Measurements from ENCODE around the gene MADCAM1. TPM values are rescaled to one million over a fixed set of nuclear protein-coding genes. Genes with fewer than 3 reads are reported as not detected.

MADCAM1 gene
- 0.47 and 1.0 TPM in 2 replicates for total RNA-seq (2013; cell fraction: nucleolus; rRNA removed)
- total RNA-seq (2014; rRNA removed) (not detected in 2 replicates), total RNA-seq (2014; rRNA removed; fragmentation: Illumina TruSeq; extraction: Trizol) (not detected in 2 replicates), total RNA-seq (2021) (0.16 and 0.31 TPM in 2 replicates), polyA plus RNA-seq (2011; rRNA removed) (not detected in 2 replicates), polyA plus RNA-seq (2014; fragmentation: Illumina TruSeq; extraction: Trizol) (0.06 TPM in 1 of 2 replicates, not detected in the other), polyA plus RNA-seq (2014; fragmentation: Nextera tagmentation; extraction: Ambion mirVana) (not detected), polyA plus RNA-seq (2014; rRNA removed) (0.19 and 0.24 TPM in 2 replicates), polyA plus RNA-seq (2016; fragmentation: Nextera tagmentation; extraction: Ambion mirVana) (under 1 TPM; 0.31 to 0.32 TPM), polyA minus RNA-seq (2011; rRNA and poly(A)+ RNA removed) (0.21 TPM in 1 of 2 replicates, not detected in the other), Bru-seq, nascent RNA (percentile 25 among the genes with signal in this experiment), BruChase-seq, experiment 1, labeled RNA remaining after a 6-hour chase (percentile 10 among the genes with signal in this experiment), BruChase-seq, experiment 2, labeled RNA remaining after a 2-hour chase (percentile 12 among the genes with signal in this experiment)
- 0.14 TPM for polyA plus RNA-seq (2011; ENCODE audit: low read depth)
- polyA plus RNA-seq (2011; cell fraction: cytosol; rRNA removed): 0.28 TPM in 1 of 2 replicates, not detected in the other
- polyA plus RNA-seq (2011; cell fraction: nucleus; rRNA removed): 1.3 and 1.4 TPM in 2 replicates
- polyA plus RNA-seq (2012): 0.62 and 0.76 TPM in 2 replicates
- polyA minus RNA-seq (2011; cell fraction: cytosol; rRNA and poly(A)+ RNA removed): not detected in 2 replicates
- 0.36 and 0.57 TPM in 2 replicates for polyA minus RNA-seq (2011; cell fraction: nucleus; rRNA and poly(A)+ RNA removed)
- long read RNA-seq, experiment 1: 0 reads
- long read RNA-seq, experiment 2: 0 reads

DNA sequence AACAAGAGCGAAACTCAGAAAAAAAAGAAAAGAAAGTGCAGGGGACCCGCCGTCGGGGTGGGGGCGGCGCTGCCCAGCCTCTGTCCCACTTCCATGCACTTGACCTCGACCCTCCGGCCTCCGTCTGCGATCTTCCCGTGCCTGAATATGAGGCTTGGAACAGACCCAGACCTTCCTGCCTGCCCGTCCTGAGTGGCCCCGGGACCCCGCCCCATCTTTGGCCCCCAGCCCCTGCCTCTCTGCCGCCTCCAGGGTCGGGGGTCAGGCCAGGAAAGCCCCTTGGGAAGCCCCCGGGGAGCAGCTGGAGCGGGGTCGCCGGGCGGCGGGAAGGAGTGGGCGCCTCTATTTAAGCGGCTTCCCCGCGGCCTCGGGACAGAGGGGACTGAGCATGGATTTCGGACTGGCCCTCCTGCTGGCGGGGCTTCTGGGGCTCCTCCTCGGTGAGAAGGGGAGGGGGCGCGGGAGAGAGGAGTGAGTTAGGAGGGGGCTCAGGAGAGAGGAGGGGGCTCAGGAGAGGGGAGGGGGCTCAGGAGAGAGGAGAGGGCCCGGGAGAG is at the start of gene MADCAM1:
TSS of gene MADCAM1 (plus strand) at position 375 of the 554 bp plus-strand sequence. CDS start at position 389, 14 bp downstream.
- no peak for FAIRE-seq
- H3K9me3 ChIP-seq (replicated peaks; ENCODE audit: control insufficient read depth, insufficient read depth, low read length): no peaks in the 10 kb centered on the region; the same call in 2 of the 3 replicates
- DNase-seq (ENCODE audit: low read depth, low spot score): no peak
- no peaks in the 10 kb centered on the region; a peak in 1 of 4 replicates for H3K27me3 ChIP-seq (replicated peaks in 1 of 2; ENCODE audit: control insufficient read depth in 2 of 2, insufficient read depth in 2 of 2, low read length in 1 of 2)
- WGBS (ENCODE audit: insufficient coverage, insufficient replicate concordance, low lambda C conversion rate, missing lambda C conversion rate): 15% methylated on average over 24 of the region's 33 CpGs
- ChIA-PET RAD21 (ENCODE audit: unreplicated experiment) (no interaction called here), POLR2A (no interaction called here), SMC1A (ENCODE audit: uncharacterized antibody, unreplicated experiment) (interaction anchor here (0.6 kb wide), 1 partner anchor 14 kb away, joined by 3 read pairs; no protein-coding TSS in a partner anchor), CTCF (interaction anchor here (1.3 to 2.8 kb wide), 2 partner anchors 9 to 10 kb away, joined by 4 to 12 read pairs; no protein-coding TSS in a partner anchor)
- no peaks in the 10 kb centered on the region for H4K20me1 ChIP-seq (ENCODE audit: control insufficient read depth, insufficient read depth)
- no peaks in the 10 kb centered on the region for H3K79me2 ChIP-seq (ENCODE audit: control insufficient read depth, insufficient read depth, low read length)
- BruUV-seq (replicated peaks): no TSS peak
- H3K4me1 ChIP-seq (ENCODE audit: control insufficient read depth, insufficient read depth, low read length): no peaks in the 10 kb centered on the region
- TF ChIP-seq, protein P1, sequence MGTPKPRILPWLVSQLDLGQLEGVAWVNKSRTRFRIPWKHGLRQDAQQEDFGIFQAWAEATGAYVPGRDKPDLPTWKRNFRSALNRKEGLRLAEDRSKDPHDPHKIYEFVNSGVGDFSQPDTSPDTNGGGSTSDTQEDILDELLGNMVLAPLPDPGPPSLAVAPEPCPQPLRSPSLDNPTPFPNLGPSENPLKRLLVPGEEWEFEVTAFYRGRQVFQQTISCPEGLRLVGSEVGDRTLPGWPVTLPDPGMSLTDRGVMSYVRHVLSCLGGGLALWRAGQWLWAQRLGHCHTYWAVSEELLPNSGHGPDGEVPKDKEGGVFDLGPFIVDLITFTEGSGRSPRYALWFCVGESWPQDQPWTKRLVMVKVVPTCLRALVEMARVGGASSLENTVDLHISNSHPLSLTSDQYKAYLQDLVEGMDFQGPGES (IDR thresholded peaks at IDR 0.05): no peak
- TF ChIP-seq, protein P2, sequence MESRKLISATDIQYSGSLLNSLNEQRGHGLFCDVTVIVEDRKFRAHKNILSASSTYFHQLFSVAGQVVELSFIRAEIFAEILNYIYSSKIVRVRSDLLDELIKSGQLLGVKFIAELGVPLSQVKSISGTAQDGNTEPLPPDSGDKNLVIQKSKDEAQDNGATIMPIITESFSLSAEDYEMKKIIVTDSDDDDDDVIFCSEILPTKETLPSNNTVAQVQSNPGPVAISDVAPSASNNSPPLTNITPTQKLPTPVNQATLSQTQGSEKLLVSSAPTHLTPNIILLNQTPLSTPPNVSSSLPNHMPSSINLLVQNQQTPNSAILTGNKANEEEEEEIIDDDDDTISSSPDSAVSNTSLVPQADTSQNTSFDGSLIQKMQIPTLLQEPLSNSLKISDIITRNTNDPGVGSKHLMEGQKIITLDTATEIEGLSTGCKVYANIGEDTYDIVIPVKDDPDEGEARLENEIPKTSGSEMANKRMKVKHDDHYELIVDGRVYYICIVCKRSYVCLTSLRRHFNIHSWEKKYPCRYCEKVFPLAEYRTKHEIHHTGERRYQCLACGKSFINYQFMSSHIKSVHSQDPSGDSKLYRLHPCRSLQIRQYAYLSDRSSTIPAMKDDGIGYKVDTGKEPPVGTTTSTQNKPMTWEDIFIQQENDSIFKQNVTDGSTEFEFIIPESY (IDR thresholded peaks at IDR 0.05): no peak
- no peak for TF ChIP-seq CEBPB (IDR thresholded peaks at IDR 0.05; ENCODE audit: borderline replicate concordance in 1 of 2, low read depth in 2 of 2, low read length in 2 of 2)
- H3K9ac ChIP-seq (ENCODE audit: control insufficient read depth, insufficient read depth, low read length): no peak within 1 kb of the TSS
- no peak within 1 kb of the TSS for H3K27ac ChIP-seq (ENCODE audit: control insufficient read depth, insufficient read depth)
- in situ Hi-C loops (cut with MboI): no loop called here
- no peak for ATAC-seq
- H3K4me3 ChIP-seq: no peak within 1 kb of the TSS
- H3K36me3 ChIP-seq (ENCODE audit: control insufficient read depth in 2 of 2, insufficient read depth in 2 of 2, low read length in 1 of 2): no peaks in the 10 kb centered on the region
- H2AFZ ChIP-seq (ENCODE audit: control insufficient read depth, low read depth, low read length): no peak within 1 kb of the TSS
- intact Hi-C loops (cut with micrococcal nuclease; ENCODE audit: unreplicated experiment): no loop called here
- H3K4me2 ChIP-seq (ENCODE audit: control insufficient read depth, insufficient read depth): no peak within 1 kb of the TSS
